H1 (cell line): ENCODE measurements around the gene ALK. TPM values are rescaled to one million over a fixed set of nuclear protein-coding genes. Genes with fewer than 3 reads are reported as not detected.

ENCODE experiments used
- CTCF ChIA-PET: fragments of 300-600 bp; sonication (Branson Sonifier 250); formaldehyde crosslinking; loops from one replicate; lab custom pipeline; 2021; ENCODE audit not compliant: partially characterized antibody; lab: Charles Lee
- POLR2A ChIA-PET: fragments of 300-600 bp; sonication (Branson Sonifier 250); formaldehyde crosslinking; loops from one replicate; lab custom pipeline; 2021; ENCODE audit warnings: inconsistent platforms; ENCODE audit not compliant: partially characterized antibody; lab: Charles Lee
- DNase-seq, 2 experiments: peaks; one replicate each; pipeline versions ENCODE4 v3.0.0 to v3.0.0-alpha.2; 2010 to 2022; ENCODE audit warnings: low spot score in 2 of 2, low read depth in 1 of 2, mixed read lengths in 1 of 2
- FAIRE-seq: peaks from 2 replicates; lab custom pipeline; 2011; peaks lifted over from hg19 to GRCh38; lab: Jason Lieb, UNC
- H2AFZ ChIP-seq: 2 replicates; pipeline ENCODE4 v1.8.1; 2012; ENCODE audit warnings: low read length, inconsistent platforms
- H2AK5ac ChIP-seq: 2 replicates; pipeline ENCODE4 v1.6.1; 2013; ENCODE audit warnings: low read depth, low read length
- H2BK120ac ChIP-seq: replicated peaks from 2 replicates; pipeline ENCODE3; 2013; ENCODE audit warnings: low read depth, low read length, inconsistent platforms
- H2BK12ac ChIP-seq: 2 replicates; pipeline ENCODE4 v1.6.1; 2013; ENCODE audit warnings: low read depth, low read length
- H2BK15ac ChIP-seq: 2 replicates; pipeline ENCODE4 v1.6.1; 2013; ENCODE audit warnings: low read length
- H2BK20ac ChIP-seq: 2 replicates; pipeline ENCODE4 v1.6.1; 2013; ENCODE audit warnings: low read length
- H2BK5ac ChIP-seq: 2 replicates; pipeline ENCODE4 v1.6.1; 2013; ENCODE audit warnings: low read depth, low read length
- H3K14ac ChIP-seq: 2 replicates; pipeline ENCODE4 v1.6.1; 2013; ENCODE audit warnings: inconsistent platforms; ENCODE audit not compliant: insufficient read length
- H3K18ac ChIP-seq: 2 replicates; pipeline ENCODE4 v1.6.1; 2013; ENCODE audit warnings: low read length; ENCODE audit errors: extremely low read depth
- H3K23ac ChIP-seq: 2 replicates; pipeline ENCODE4 v1.6.1; 2013; ENCODE audit warnings: inconsistent platforms; ENCODE audit not compliant: insufficient read length
- H3K23me2 ChIP-seq: 2 replicates; pipeline ENCODE4 v1.6.1; 2013; ENCODE audit warnings: low read depth, low read length
- H3K27ac ChIP-seq: 2 replicates; pipeline ENCODE4 v1.6.1; 2011; ENCODE audit warnings: low read depth, low read length, inconsistent platforms
- H3K27me3 ChIP-seq, 4 experiments: replicated peaks in 1 of 4; 1 replicate in 1 of 4; 2 replicates in 3 of 4; pipeline versions ENCODE4 v1.6.1 to v1.8.1; 2011 to 2013; ENCODE audit warnings: low read length in 3 of 4, mild to moderate bottlenecking in 3 of 4, inconsistent platforms in 2 of 4, mixed read lengths in 2 of 4, moderate library complexity in 1 of 4; ENCODE audit not compliant: control insufficient read depth in 3 of 4, insufficient read depth in 3 of 4; ENCODE audit errors: extremely low read depth in 1 of 4
- H3K36me3 ChIP-seq, 4 experiments: 2 replicates each; pipeline versions ENCODE4 v1.6.1 to v1.8.1; 2011 to 2013; ENCODE audit warnings: mild to moderate bottlenecking in 4 of 4, low read length in 3 of 4, moderate library complexity in 2 of 4, control low read depth in 1 of 4, inconsistent platforms in 1 of 4; ENCODE audit not compliant: insufficient read depth in 4 of 4, control insufficient read depth in 2 of 4
- H3K4ac ChIP-seq: replicated peaks from 2 replicates; pipeline ENCODE3; 2013; ENCODE audit warnings: low read length, low read depth, mixed read lengths, inconsistent platforms; ENCODE audit not compliant: insufficient read length
- H3K4me1 ChIP-seq, 4 experiments: replicated peaks in 1 of 4; 1 replicate in 1 of 4; 2 replicates in 3 of 4; pipeline versions ENCODE4 v1.6.1 to v1.8.1; 2011 to 2013; ENCODE audit warnings: low read length in 3 of 4, inconsistent platforms in 2 of 4, mixed read lengths in 1 of 4; ENCODE audit not compliant: insufficient read depth in 4 of 4, control insufficient read depth in 3 of 4
- H3K4me2 ChIP-seq, 2 experiments: 2 replicates each; pipeline versions ENCODE4 v1.6.1 to v1.8.1; 2011 to 2013; ENCODE audit warnings: low read depth in 2 of 2, low read length in 2 of 2, control low read depth in 1 of 2, inconsistent platforms in 1 of 2, mild to moderate bottlenecking in 1 of 2; ENCODE audit not compliant: insufficient read depth in 1 of 2
- H3K4me3 ChIP-seq, 4 experiments: fragments of 200-600, 300-600 bp in 1 of 4; sonication (generic), shearing (Covaris generic), sonication (Bioruptor Twin) in 1 of 4; 2 replicates each; pipeline versions ENCODE4 v1.5.1 to v1.8.1; 2011 to 2016; ENCODE audit warnings: low read length in 4 of 4, low read depth in 3 of 4, control low read depth in 2 of 4, inconsistent platforms in 2 of 4, mild to moderate bottlenecking in 2 of 4, mixed read lengths in 1 of 4, moderate library complexity in 1 of 4; ENCODE audit not compliant: insufficient read depth in 2 of 4; ENCODE audit errors: extremely low read depth in 1 of 4
- H3K56ac ChIP-seq: replicated peaks from 2 replicates; pipeline ENCODE3; 2013; ENCODE audit warnings: low read depth, mild to moderate bottlenecking, mixed read lengths, low read length, inconsistent platforms; ENCODE audit not compliant: insufficient read length
- H3K79me1 ChIP-seq: 2 replicates; pipeline ENCODE4 v1.6.1; 2013; ENCODE audit warnings: low read depth, low read length, control low read depth
- H3K79me2 ChIP-seq, 2 experiments: 2 replicates each; pipeline versions ENCODE4 v1.6.1 to v1.8.1; 2012 to 2013; ENCODE audit warnings: low read length in 2 of 2, mild to moderate bottlenecking in 2 of 2, inconsistent platforms in 1 of 2; ENCODE audit not compliant: insufficient read depth in 2 of 2, control insufficient read depth in 1 of 2
- H3K9ac ChIP-seq, 4 experiments: replicated peaks in 1 of 4; 1 replicate in 1 of 4; 2 replicates in 3 of 4; pipeline versions ENCODE4 v1.6.1 to v1.8.1; 2011 to 2013; ENCODE audit warnings: low read depth in 3 of 4, low read length in 3 of 4, control low read depth in 2 of 4, mild to moderate bottlenecking in 2 of 4, moderate library complexity in 2 of 4, inconsistent platforms in 1 of 4; ENCODE audit errors: extremely low read depth in 1 of 4
- H3K9me3 ChIP-seq, 2 experiments: 2 replicates each; pipeline versions ENCODE4 v1.6.1 to v1.8.1; 2012 to 2013; ENCODE audit warnings: mild to moderate bottlenecking in 2 of 2, moderate library complexity in 2 of 2, control low read depth in 1 of 2, inconsistent platforms in 1 of 2, low read depth in 1 of 2, low read length in 1 of 2, mixed read lengths in 1 of 2; ENCODE audit not compliant: insufficient read depth in 2 of 2
- H4K20me1 ChIP-seq, 2 experiments: replicated peaks in 1 of 2; 2 replicates each; pipeline versions ENCODE3 to v1.8.1; 2011 to 2013; ENCODE audit warnings: inconsistent platforms in 2 of 2, low read length in 2 of 2, mild to moderate bottlenecking in 1 of 2; ENCODE audit not compliant: insufficient read depth in 2 of 2, control insufficient read depth in 1 of 2
- H4K5ac ChIP-seq: 2 replicates; pipeline ENCODE4 v1.6.1; 2013; ENCODE audit warnings: low read length, low read depth, mixed read lengths, inconsistent platforms; ENCODE audit not compliant: insufficient read length
- H4K8ac ChIP-seq: 2 replicates; pipeline ENCODE4 v1.8.0; 2013; ENCODE audit warnings: mild to moderate bottlenecking, moderate library complexity, low read length, inconsistent platforms; ENCODE audit not compliant: insufficient read depth; ENCODE audit errors: extremely low read depth
- H4K91ac ChIP-seq: replicated peaks from 2 replicates; pipeline ENCODE3; 2013; ENCODE audit warnings: low read length, mixed read lengths, inconsistent platforms; ENCODE audit not compliant: insufficient read length
- ASH2L ChIP-seq: fragments of 200-600, 300-600 bp; sonication (generic); IDR thresholded peaks from one replicate; pipeline ENCODE4 v1.7.1; 2017; ENCODE audit warnings: low read length
- BACH1 ChIP-seq: IDR thresholded peaks from 2 replicates; pipeline ENCODE4 v1.6.1; 2012; ENCODE audit warnings: low read length, improper control_type of control experiment
- EP300 ChIP-seq, 2 experiments: IDR thresholded peaks; 1 replicate in 1 of 2; 2 replicates in 1 of 2; pipeline ENCODE4 v1.6.1; 2011 to 2012; ENCODE audit warnings: low read depth in 2 of 2, low read length in 2 of 2, mild to moderate bottlenecking in 2 of 2, borderline replicate concordance in 1 of 2, inconsistent platforms in 1 of 2, moderate library complexity in 1 of 2
- HDAC2 ChIP-seq, 2 experiments: fragments of 300-600 bp in 1 of 2; sonication (generic) in 1 of 2; IDR thresholded peaks; 2 replicates each; pipeline ENCODE4 v1.6.1; 2011 to 2012; ENCODE audit warnings: low read depth in 2 of 2, low read length in 2 of 2, mild to moderate bottlenecking in 2 of 2, moderate library complexity in 2 of 2, borderline replicate concordance in 1 of 2, inconsistent platforms in 1 of 2
- JUN ChIP-seq: IDR thresholded peaks from 2 replicates; pipeline ENCODE4 v1.6.1; 2011; ENCODE audit warnings: low read depth, mild to moderate bottlenecking, improper control_type of control experiment, low read length
- JUND ChIP-seq: IDR thresholded peaks from 2 replicates; pipeline ENCODE4 v1.6.1; 2011; ENCODE audit warnings: mild to moderate bottlenecking, improper control_type of control experiment, low read length
- SAP30 ChIP-seq: fragments of 300-600 bp; sonication (generic); IDR thresholded peaks from 2 replicates; pipeline ENCODE4 v1.7.1; 2012; ENCODE audit warnings: low read length, moderate library complexity, mild to moderate bottlenecking, inconsistent platforms; ENCODE audit not compliant: insufficient read depth, insufficient replicate concordance
- WGBS, 2 experiments: shearing (Covaris generic) in 1 of 2; methylation state at CpG; one replicate each; pipeline versions ENCODE4 v1.1.6 to v1.1.7; 2013 to 2015; ENCODE audit warnings: low lambda C conversion rate in 2 of 2, mixed read lengths in 2 of 2, inconsistent platforms in 1 of 2, low coverage in 1 of 2, missing lambda C conversion rate in 1 of 2; ENCODE audit not compliant: insufficient replicate concordance in 2 of 2, insufficient coverage in 1 of 2, insufficient read length in 1 of 2; ENCODE audit errors: extremely low coverage in 1 of 2, missing lambda C conversion rate in 1 of 2; 5-methylcytosine and 5-hydroxymethylcytosine counted together
- polyA plus RNA-seq, 7 experiments: library from polyadenylated mRNA; depleted of rRNA in 3 of 7; stranded (reverse) in 5 of 7; unstranded in 2 of 7; fragments of >200 nt in 5 of 7; fragments of 200-250 nt in 2 of 7; gene quantifications; 1 replicate in 5 of 7; 2 replicates in 1 of 7; 4 replicates in 1 of 7; pipeline versions ENCODE4 v1.2.1 to v1.2.3, GENCODE V29; 2011 to 2013; ENCODE audit warnings: missing spikeins in 2 of 7, mixed read lengths in 2 of 7
- total RNA-seq: library from RNA; stranded (reverse); fragmentation: NEBNext Ultra II Directional; extraction: Animal tissue kit (Norgen Biotek cat#: 25700); gene quantifications from 2 replicates; pipeline ENCODE4 v1.2.1, GENCODE V29; 2021

ALK gene
- total and polyA plus RNA-seq, 2 of the 8 experiments (the other 6 are each of a cell fraction or from before 2014, with no cell fraction given): 0.02 to 0.09 TPM

- H3K9ac ChIP-seq: no peak overlapping the region
- H3K23ac ChIP-seq: no peak overlapping the region
- no peak overlapping the region for H3K18ac ChIP-seq
- no peaks in the 10 kb centered on the region for H3K79me2 ChIP-seq
- H3K4me2 ChIP-seq: no peak overlapping the region
- H2BK15ac ChIP-seq: no peak overlapping the region
- H2AK5ac ChIP-seq: no peak overlapping the region
- no peak overlapping the region for H4K5ac ChIP-seq
- no peaks in the 10 kb centered on the region for H3K79me1 ChIP-seq
- H3K9me3 ChIP-seq: no peaks in the 10 kb centered on the region
- no peak overlapping the region for H4K8ac ChIP-seq
- POLR2A ChIA-PET: no interaction called here
- H2BK120ac ChIP-seq: no peak overlapping the region
- no peak overlapping the region for H2BK5ac ChIP-seq
- no peak overlapping the region for H3K14ac ChIP-seq
- H3K36me3 ChIP-seq: no peaks in the 10 kb centered on the region
- 0 out of 7 replicates have a peak, but pooled peaks cover 0 to 3% (median under 1%) of the 10 kb centered on the region in 4 experiments for H3K4me1 ChIP-seq
- no peaks in the 10 kb centered on the region for H4K20me1 ChIP-seq
- no peak overlapping the region for H3K4ac ChIP-seq
- H3K4me3 ChIP-seq: no peak overlapping the region
- peaks cover 0 to 2% (median 0%) of the 10 kb centered on the region in 4 experiments; a peak in 1 of 7 replicates for H3K27me3 ChIP-seq
- H2BK20ac ChIP-seq: no peak overlapping the region
- WGBS, 2 experiments: 95% methylated on average over 11 of the region's 11 CpGs; no CpG with 5 or more reads in 1 of the 2 experiments
- no peak overlapping the region for H2AFZ ChIP-seq
- DNase-seq (no peak), FAIRE-seq (no peak)
- H2BK12ac ChIP-seq: no peak overlapping the region
- CTCF ChIA-PET: no interaction called here
- H3K27ac ChIP-seq: no peak overlapping the region
- H4K91ac ChIP-seq: no peak overlapping the region
- no peaks in the 10 kb centered on the region for H3K23me2 ChIP-seq
- H3K56ac ChIP-seq: no peak overlapping the region
- TF ChIP-seq BACH1: no peak
- no peak for TF ChIP-seq EP300 (IDR thresholded peaks at IDR 0.05; ENCODE audit: borderline replicate concordance in 1 of 2, low read depth in 2 of 2, low read length in 2 of 2)
- no peak for TF ChIP-seq ASH2L
- TF ChIP-seq JUN: no peak
- TF ChIP-seq SAP30: no peak
- no peak for TF ChIP-seq HDAC2 (IDR thresholded peaks at IDR 0.05; ENCODE audit: borderline replicate concordance in 1 of 2, low read depth in 2 of 2, low read length in 2 of 2)
- TF ChIP-seq JUND: no peak
Observed at GRCh38 chr2:29580223-29580622, 341.2 kb downstream of the ALK start.
